HepG2 (cell line): ENCODE results near the gene ACTN4. TPM values are rescaled to one million over a fixed set of nuclear protein-coding genes. Genes with fewer than 3 reads are reported as not detected.

Experiments
- FOXP1 ChIP-seq, 2 experiments: fragments of 450-650 bp in 1 of 2; IDR thresholded peaks; 2 replicates each; pipeline ENCODE4 v1.6.1; 2017 to 2018; ENCODE audit warnings: antibody characterized with exemption in 1 of 2
- HDAC1 ChIP-seq: sonication (generic); formaldehyde crosslinking; IDR thresholded peaks from 2 replicates; pipeline ENCODE4 v1.5.1; 2020; ENCODE audit warnings: mild to moderate bottlenecking, missing genetic modification reagents
- MYC ChIP-seq: sonication (generic); formaldehyde crosslinking; IDR thresholded peaks from 2 replicates; pipeline ENCODE4 v1.9.0; 2021; ENCODE audit warnings: missing genetic modification reagents, borderline replicate concordance
- NFYC ChIP-seq: IDR thresholded peaks from 2 replicates; pipeline ENCODE4 v1.6.1; 2016; ENCODE audit warnings: missing genetic modification reagents, missing compliant biosample characterization
- NR2F2 ChIP-seq: IDR thresholded peaks from 2 replicates; pipeline ENCODE4 v1.6.1; 2012; ENCODE audit warnings: low read depth, inconsistent platforms, borderline replicate concordance
- PATZ1 ChIP-seq: sonication (generic); formaldehyde crosslinking; IDR thresholded peaks from 2 replicates; pipeline ENCODE4 v1.4.0; 2020; ENCODE audit warnings: missing genetic modification reagents
- RARG ChIP-seq: sonication (generic); formaldehyde crosslinking; IDR thresholded peaks from 2 replicates; pipeline ENCODE4 v1.4.0; 2020; ENCODE audit warnings: low read depth, mild to moderate bottlenecking, missing genetic modification reagents
- RXRA ChIP-seq: sonication (generic); formaldehyde crosslinking; IDR thresholded peaks from 2 replicates; pipeline ENCODE4 v1.5.1; 2020; ENCODE audit warnings: missing genetic modification reagents
- TCF7 ChIP-seq: sonication (generic); IDR thresholded peaks from 2 replicates; pipeline ENCODE4 v1.6.1; 2016; ENCODE audit warnings: antibody characterized with exemption, low read depth
- TEAD3 ChIP-seq: optimal IDR thresholded peaks from 2 replicates; pipeline ENCODE3; 2016; ENCODE audit warnings: borderline replicate concordance
- ZBTB4 ChIP-seq: sonication (generic); formaldehyde crosslinking; IDR thresholded peaks from 2 replicates; pipeline ENCODE4 v1.4.0; 2020; ENCODE audit warnings: missing genetic modification reagents, mild to moderate bottlenecking, borderline replicate concordance
- ZBTB46 ChIP-seq: sonication (generic); formaldehyde crosslinking; IDR thresholded peaks from 2 replicates; pipeline ENCODE4 v1.4.0; 2020; ENCODE audit warnings: mild to moderate bottlenecking, missing genetic modification reagents, borderline replicate concordance
- ZFP91 ChIP-seq: sonication (generic); formaldehyde crosslinking; IDR thresholded peaks from 2 replicates; pipeline ENCODE4 v1.9.0; 2022; ENCODE audit warnings: missing genetic modification reagents, mild to moderate bottlenecking, borderline replicate concordance
- ZNF549 ChIP-seq: sonication (generic); formaldehyde crosslinking; IDR thresholded peaks from 2 replicates; pipeline ENCODE4 v1.5.0; 2020; ENCODE audit warnings: missing genetic modification reagents
- ZNF687 ChIP-seq: sonication (generic); formaldehyde crosslinking; IDR thresholded peaks from 2 replicates; pipeline ENCODE4 v1.5.1; 2020; ENCODE audit warnings: mild to moderate bottlenecking, missing genetic modification reagents, moderate library complexity
- ZNF768 ChIP-seq: sonication (generic); formaldehyde crosslinking; IDR thresholded peaks from 2 replicates; pipeline ENCODE4 v1.4.0; 2020; ENCODE audit warnings: missing genetic modification reagents
- ZSCAN25 ChIP-seq: sonication (generic); formaldehyde crosslinking; IDR thresholded peaks from 2 replicates; pipeline ENCODE4 v1.8.0; 2022; ENCODE audit warnings: mild to moderate bottlenecking, missing genetic modification reagents
- polyA plus RNA-seq, 8 experiments: library from polyadenylated mRNA; depleted of rRNA in 3 of 8; stranded (reverse) in 7 of 8; unstranded in 1 of 8; fragments of >200 nt; fragmentation: Illumina TruSeq in 4 of 8; extraction: Trizol in 4 of 8; gene quantifications; 2 replicates each; pipeline versions ENCODE4 v1.2.1 to v1.2.3, GENCODE V29; 2011 to 2016; ENCODE audit warnings: low read depth in 4 of 8, missing spikeins in 1 of 8, mixed read lengths in 1 of 8; ENCODE audit not compliant: insufficient read depth in 1 of 8
- total RNA-seq, 5 experiments: library from RNA; depleted of rRNA; stranded (reverse); fragments of >200 nt; fragmentation: Illumina TruSeq; extraction: Trizol; gene quantifications; 2 replicates each; pipeline ENCODE4 v1.2.3, GENCODE V29; 2016; ENCODE audit warnings: low read depth in 1 of 5

Gene ACTN4
- total and polyA plus RNA-seq, 2 of the 13 experiments (the other 11 are each of a cell fraction or from before 2014, with no cell fraction given): 171 to 192 TPM

- TF ChIP-seq TEAD3 (CRISPR knock-in tag) (peak; percentile 9), MYC (0 out of 2 replicates have a peak, but pooled peaks have one; percentile 12), ZNF768 (CRISPR knock-in tag) (peak; percentile 86), RARG (no peak), ZFP91 (CRISPR knock-in tag) (no peak), TCF7 (no peak), ZNF549 (CRISPR knock-in tag) (no peak), ZBTB4 (CRISPR knock-in tag) (no peak), HDAC1 (CRISPR knock-in tag) (peak; percentile 42; the same call in 1 of the 2 replicates), PATZ1 (CRISPR knock-in tag) (no peak), ZSCAN25 (CRISPR knock-in tag) (no peak), RXRA (CRISPR knock-in tag) (peak; percentile 58; the same call in 1 of the 2 replicates), ZNF687 (peak; percentile 85), NFYC (CRISPR knock-in tag) (no peak), FOXP1 (IDR thresholded peaks at IDR 0.05) (no peak), FOXP1 (CRISPR knock-in tag; IDR thresholded peaks at IDR 0.05) (no peak), ZBTB46 (CRISPR knock-in tag) (no peak), NR2F2 (no peak)
Measured at GRCh38 chr19:38707512-38708114, 60.2 kb downstream of the ACTN4 start (continued).
